Endothelial cell of umbilical vein (primary cell): ENCODE measurements around the gene PTN.

ENCODE experiments used
- EZH2 ChIP-seq: IDR thresholded peaks from 2 replicates; pipeline ENCODE4 v1.6.1; 2012; ENCODE audit warnings: borderline replicate concordance, low read depth, mild to moderate bottlenecking, moderate library complexity, low read length, inconsistent platforms; ENCODE audit not compliant: severe bottlenecking
- FOS ChIP-seq: IDR thresholded peaks from 2 replicates; pipeline ENCODE4 v1.6.1; 2011; ENCODE audit warnings: mild to moderate bottlenecking, low read length, moderate library complexity, borderline replicate concordance; ENCODE audit not compliant: insufficient read depth
- JUN ChIP-seq: IDR thresholded peaks from 2 replicates; pipeline ENCODE4 v1.6.1; 2011; ENCODE audit warnings: borderline replicate concordance, low read depth; ENCODE audit not compliant: insufficient read length, insufficient read depth
- POLR2A ChIP-seq: IDR thresholded peaks from 2 replicates; pipeline ENCODE4 v1.6.1; 2012; ENCODE audit warnings: low read depth, mild to moderate bottlenecking, control low read depth, low read length
- POLR2AphosphoS5 ChIP-seq: IDR thresholded peaks from 2 replicates; pipeline ENCODE4 v1.6.1; 2012; ENCODE audit warnings: low read depth, mild to moderate bottlenecking, control low read depth, low read length, moderate library complexity; ENCODE audit not compliant: insufficient read depth
- TF ChIP-seq, protein P1 (sequence below): IDR thresholded peaks from 2 replicates; pipeline ENCODE4 v1.6.1; 2011; ENCODE audit not compliant: insufficient read depth, insufficient read length
- TF ChIP-seq, protein P2 (sequence below), 2 donors: IDR thresholded peaks; 1 replicate in 1 of 2; 2 replicates in 1 of 2; pipeline ENCODE4 v1.5.1; 2011; ENCODE audit warnings: low read length in 2 of 2, mild to moderate bottlenecking in 2 of 2, moderate library complexity in 2 of 2, control low read depth in 1 of 2, inconsistent platforms in 1 of 2, low read depth in 1 of 2; ENCODE audit not compliant: insufficient read depth in 1 of 2; ENCODE audit errors: extremely low read depth in 1 of 2

- TF ChIP-seq, protein P1, sequence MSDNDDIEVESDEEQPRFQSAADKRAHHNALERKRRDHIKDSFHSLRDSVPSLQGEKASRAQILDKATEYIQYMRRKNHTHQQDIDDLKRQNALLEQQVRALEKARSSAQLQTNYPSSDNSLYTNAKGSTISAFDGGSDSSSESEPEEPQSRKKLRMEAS = no peak
- TF ChIP-seq, protein P2, sequence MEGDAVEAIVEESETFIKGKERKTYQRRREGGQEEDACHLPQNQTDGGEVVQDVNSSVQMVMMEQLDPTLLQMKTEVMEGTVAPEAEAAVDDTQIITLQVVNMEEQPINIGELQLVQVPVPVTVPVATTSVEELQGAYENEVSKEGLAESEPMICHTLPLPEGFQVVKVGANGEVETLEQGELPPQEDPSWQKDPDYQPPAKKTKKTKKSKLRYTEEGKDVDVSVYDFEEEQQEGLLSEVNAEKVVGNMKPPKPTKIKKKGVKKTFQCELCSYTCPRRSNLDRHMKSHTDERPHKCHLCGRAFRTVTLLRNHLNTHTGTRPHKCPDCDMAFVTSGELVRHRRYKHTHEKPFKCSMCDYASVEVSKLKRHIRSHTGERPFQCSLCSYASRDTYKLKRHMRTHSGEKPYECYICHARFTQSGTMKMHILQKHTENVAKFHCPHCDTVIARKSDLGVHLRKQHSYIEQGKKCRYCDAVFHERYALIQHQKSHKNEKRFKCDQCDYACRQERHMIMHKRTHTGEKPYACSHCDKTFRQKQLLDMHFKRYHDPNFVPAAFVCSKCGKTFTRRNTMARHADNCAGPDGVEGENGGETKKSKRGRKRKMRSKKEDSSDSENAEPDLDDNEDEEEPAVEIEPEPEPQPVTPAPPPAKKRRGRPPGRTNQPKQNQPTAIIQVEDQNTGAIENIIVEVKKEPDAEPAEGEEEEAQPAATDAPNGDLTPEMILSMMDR (IDR thresholded peaks at IDR 0.05; ENCODE audit: extremely low read depth in 1 of 2, insufficient read depth in 1 of 2, low read depth in 1 of 2, low read length in 2 of 2) = no peak
- TF ChIP-seq EZH2 (no peak), POLR2A (no peak), JUN (no peak), FOS (no peak), POLR2AphosphoS5 (no peak)
Observed at GRCh38 chr7:137298464-137298794, 45.1 kb downstream of the PTN start.
